NCI-H1105 (cell line): ENCODE data around the gene DNAJC5.
"Not testable (repeated sequence)": the region's sequence is repeated elsewhere in the genome, so short reads cannot be mapped to it uniquely, and the experiment has no call there.

Source experiments
- DNase-seq: peaks from one replicate; lab custom pipeline; 2025; lab: John Stamatoyannopoulos, UW

Gene DNAJC5

DNA sequence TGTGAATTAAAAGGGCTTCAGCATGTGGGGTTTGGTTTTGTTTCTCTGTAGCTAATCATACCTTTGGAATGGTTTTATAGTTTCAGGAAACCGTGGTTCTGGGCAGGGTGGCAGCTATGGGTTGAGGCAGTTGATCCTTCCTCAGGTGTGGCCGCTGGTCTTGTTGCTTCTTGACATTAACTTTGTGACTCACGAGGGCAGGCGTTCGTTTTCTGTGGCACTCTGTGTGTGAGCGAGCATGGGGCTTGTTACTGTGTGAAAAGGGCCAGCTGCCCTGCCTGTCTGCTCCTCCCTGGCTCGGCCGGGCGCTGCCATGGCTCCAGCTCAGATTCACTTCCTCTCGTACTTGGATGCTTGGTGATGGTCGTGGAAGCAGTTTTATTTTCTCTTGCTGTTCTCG is 16.2 kb downstream of the DNAJC5 start:
- DNase-seq: no peak

DNA sequence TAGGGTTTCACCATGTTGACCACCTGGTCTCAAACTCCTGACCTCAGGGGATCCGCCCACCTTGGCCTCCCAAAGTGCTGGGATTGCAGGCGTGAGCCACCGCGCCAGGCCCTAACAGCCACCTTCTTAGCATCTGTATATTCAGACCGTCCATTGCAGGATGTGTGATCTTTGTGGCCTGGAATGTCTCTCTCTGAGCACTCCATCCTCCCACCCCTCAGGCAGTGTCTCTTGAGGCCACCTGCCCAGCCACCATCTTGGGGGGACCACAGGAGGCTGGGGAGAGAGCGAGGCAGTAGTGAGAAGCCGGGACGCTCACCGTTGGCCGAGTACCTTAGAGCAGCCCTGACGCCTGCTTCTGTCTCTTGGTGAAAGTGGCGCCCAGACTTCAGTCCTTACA is 18.8 kb downstream of the DNAJC5 start:
- no peak for DNase-seq

DNA sequence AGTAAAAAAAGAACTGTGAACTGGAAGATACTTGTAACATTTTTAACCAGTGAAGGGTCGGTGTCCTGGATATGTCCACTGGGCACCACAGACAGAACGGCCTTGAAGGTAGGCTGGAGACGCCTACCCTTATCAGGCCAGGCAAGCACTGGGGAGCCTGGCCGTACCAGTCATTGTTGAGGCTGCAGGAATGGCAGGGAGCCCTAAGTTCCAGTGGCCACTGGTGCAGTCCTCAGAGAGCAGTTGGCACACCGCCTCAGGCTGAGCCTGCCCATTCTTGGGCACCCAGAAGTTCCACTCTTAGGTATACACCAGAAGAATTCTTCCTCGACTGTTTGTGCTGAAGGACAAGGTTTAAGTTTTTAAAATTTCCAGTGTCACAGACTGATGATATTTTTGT is 20.5 kb downstream of the DNAJC5 start:
- DNase-seq: no peak

DNA sequence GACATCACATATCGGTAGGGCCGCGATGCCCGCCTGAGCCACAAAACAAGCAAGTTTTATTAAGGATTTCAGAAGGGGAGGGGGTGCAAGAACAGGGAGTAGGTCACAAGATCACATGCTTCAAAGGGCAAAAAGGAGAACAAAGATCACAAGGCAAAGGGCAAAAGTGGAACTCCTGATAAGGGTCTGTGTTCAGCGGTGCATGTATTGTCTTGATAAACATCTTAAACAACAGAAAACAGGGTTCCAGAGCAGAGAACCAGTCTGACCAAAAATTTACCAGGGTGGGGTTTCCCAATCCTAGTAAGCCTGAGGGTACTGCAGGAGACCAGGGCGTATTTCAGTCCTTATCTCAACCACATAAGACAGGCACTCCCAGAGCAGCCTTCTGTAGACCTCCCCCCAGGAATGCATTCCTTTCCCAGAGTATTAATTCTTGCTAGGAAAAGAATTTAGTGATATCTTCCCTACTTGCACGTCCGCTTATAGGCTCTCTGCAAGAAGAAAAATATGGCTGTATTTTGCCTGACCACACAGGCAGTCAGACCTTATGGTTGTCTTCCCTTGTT is 21.5 kb downstream of the DNAJC5 start:
- not testable (repeated sequence) for DNase-seq

DNA sequence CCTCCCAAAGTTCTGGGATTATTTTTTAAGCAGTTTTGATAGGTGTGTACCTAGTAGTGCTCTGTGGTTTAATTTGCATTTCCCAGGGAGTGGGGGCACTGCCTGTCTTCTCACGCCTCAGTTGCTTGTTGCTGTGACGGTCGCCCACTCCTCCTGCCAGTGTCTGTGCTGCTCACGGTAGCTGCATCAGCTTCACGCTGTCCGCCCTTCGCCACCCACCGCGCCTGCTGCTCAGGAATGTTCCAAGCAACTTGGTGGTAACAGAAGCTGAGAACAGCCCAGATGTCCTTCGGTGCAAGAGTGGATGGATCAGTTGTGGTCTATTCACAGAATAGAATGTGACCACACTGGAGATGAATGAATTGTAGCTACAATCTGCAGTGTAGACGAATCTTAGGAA is 22.9 kb downstream of the DNAJC5 start:
- no peak for DNase-seq

DNA sequence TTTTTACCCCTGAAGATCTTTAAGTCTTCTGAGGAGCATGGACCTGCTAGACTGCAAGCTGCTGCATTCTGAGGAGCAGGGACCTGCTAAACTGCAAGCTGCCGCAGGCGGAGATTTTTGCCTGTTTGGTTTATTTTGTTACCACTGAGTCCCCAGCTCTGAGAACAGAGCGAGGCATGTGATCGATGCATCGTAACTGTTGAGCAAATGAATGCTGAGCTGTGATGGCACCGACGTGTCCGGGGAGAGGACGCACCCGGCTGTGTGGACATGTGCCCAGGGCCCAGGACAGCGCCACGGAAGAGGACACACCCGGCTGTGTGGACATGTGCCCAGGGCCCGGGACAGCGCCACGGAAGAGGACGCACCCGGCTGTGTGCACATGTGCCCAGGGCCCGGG is 24.2 kb downstream of the DNAJC5 start:
- DNase-seq: no peak

DNA sequence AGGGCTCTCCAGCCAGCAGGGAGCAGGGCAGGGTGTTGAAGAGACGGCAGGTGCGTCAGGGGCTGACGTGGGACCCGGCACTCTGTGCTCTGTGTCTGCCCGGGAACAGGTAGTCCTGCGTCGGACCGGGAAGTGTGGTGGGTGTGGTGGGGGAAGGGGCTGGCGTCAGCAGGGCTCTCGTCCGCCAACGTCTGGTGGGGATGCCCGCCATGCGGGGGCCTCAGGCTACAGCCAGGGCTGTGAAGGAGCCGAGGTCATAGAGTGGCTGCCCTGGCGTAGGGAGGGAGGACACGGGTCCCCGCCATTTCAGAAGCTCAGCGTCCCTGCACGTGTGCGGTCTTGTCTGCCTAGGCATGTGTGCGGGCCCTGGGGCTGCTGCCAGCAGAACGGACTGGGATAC is 25.3 kb downstream of the DNAJC5 start:
- DNase-seq: no peak

DNA sequence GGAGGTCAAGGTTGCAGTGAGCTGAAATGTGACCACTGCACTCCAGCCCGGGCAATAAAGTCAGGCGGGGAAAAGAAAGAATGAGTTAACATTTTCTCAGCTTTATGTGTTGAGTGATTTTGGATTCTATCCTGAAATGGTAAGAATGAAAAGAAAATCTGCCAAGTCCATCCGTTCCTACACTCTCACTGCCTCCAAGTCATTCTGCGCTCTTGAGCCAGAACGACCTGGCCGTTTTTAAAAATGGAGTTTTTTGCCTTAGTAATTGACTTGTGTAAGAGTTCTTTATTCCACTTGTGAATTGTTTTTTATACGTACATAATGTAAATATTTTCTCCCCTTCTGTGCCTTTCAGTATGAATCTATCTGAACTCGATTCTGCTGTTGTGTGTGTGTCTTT is 28.7 kb downstream of the DNAJC5 start:
- DNase-seq: no peak

DNA sequence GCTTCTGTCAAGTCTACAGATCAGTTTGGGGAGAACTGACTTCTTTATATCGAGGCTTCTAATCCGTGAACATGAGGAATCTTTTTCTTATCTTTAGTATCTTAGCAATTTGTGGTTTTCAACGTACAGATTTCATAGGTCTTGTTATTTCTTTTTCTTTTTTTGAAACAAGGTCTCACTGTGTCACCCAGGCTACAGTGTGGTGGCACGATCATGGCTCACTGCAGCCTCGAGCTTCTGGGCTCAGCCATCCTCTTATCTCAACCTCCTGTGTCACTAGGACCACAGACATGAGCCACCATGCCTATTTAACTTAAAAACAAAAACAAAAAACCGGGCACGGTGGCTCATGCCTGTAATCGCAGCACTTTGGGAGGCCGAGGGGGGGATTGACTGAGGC is 29.3 kb downstream of the DNAJC5 start:
- DNase-seq: no peak

DNA sequence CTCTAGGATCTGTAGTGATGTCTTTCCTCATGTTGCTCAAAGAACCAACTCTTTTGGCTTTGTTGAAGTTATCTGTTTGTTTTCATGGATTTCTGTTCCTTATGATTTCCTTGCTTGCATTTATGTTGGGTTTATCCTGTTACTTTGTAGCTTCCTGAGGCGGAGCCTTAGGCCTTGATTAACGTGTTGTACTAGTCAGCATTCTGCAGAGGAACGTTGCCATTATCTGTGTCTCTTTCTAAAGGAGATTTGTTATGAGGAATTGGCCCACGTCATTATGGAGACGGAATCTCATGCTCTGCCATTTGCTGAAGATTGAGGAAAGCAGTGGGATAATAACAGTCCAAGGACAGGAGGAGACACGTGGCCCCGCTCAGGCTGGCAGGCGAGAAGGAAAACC is 31.4 kb downstream of the DNAJC5 start:
- DNase-seq: no peak

DNA sequence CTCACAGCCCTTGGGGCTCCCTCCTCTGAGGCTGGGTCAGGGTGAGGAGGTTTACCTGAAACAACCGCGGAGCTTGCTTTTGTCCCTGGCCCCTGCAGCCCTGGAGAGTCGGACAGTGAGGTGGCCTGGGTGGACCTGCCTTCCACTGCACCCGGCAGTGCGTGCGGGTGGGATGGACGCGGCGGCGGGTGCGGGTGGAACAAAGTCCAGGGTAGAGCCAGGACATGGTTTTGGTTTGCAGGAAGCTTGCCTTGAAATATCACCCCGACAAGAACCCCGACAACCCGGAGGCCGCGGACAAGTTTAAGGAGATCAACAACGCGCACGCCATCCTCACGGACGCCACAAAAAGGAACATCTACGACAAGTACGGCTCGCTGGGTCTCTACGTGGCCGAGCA is 34.1 kb downstream of the DNAJC5 start:
- no peak for DNase-seq

DNA sequence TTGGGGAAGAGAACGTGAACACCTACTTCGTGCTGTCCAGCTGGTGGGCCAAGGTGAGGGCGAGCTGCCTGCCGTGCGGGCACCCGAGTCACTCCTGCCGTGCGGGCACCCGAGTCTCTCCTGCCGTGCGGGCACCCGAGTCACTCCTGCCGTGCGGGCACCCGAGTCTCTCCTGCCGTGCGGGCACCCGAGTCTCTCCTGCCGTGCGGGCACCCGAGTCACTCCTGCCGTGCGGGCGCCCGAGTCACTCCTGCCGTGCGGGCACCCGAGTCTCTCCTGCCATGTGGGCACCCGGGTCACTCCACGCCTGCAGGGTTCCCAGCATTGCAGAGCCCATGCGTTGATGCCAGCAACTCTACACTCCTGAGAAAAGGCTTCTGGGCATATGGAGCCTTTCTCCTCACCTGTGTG is 34.6 kb downstream of the DNAJC5 start:
- DNase-seq: not testable (repeated sequence)

DNA sequence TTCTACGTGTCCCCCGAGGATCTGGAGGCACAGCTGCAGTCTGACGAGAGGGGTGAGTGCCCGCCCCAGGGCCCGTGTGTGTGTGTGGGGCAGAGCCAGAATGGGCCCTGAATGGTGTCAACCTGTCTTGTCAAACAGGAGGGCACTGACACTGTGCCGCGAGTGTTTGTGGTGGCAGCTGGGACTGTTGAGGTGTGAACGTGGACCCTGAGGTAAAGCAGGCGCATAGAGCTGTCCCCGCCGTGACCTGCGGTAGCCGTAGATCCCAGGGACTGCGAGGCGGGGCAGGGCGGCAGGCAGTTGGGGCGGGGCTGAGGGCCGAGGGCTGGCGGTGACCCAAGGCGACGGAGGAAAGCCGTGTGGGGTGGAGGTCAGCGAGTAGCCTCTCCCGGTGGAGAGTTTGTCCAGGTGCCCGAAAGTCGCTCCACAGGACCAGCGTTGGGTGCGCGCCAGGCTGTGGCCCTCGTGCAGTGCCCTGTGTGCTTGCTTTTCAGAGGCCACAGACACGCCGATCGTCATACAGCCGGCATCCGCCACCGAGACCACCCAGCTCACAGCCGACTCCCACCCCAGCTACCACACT is 36.1 kb downstream of the DNAJC5 start:
- no peak for DNase-seq

DNA sequence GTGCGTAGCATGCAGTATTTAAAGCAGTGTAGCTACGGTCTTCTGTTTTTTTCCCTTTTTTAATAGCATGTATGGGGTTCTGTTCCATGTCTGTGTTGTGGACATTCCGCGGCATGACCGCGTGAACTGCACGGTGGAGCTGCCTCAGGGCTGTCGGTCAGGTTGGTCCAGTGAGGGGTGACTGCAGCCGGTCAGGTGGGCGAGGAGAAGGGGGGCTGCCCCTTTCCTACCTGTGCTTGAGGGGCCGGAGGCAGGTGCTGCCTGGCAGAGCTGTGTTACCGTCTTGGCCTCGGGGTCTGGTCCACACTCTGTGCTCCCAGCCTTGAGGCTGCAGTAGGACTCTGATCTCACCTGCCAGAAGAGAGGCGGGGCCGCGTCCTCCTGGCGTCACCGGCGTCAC is 36.8 kb downstream of the DNAJC5 start:
- DNase-seq: no peak

DNA sequence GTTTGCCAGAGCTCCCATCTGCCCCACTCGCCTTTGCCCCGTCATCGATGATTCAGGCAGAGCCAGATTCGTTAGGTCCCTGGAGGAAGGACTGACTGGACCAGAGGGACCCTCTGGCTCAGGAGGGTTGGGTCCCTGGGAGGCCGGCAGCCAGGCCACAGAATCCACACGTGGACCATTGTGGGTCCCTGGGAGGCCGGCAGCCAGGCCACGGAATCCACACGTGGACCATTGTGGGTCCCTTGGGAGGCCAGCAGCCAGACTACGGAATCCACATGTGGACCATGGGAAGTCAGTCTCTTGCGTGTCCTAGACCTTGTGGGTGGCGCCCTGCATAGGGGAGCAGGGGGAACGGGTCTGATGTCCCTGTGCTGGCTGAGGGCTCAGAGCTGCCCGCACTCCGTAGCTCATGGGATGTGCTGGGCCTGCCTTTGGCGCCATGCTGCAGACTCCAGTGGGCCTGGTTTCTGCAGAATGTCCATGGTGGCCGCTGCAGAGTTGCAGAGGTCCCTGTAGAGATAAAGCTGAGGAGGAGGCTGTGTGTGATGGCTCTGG is 37.8 kb downstream of the DNAJC5 start:
- DNase-seq: no peak

DNA sequence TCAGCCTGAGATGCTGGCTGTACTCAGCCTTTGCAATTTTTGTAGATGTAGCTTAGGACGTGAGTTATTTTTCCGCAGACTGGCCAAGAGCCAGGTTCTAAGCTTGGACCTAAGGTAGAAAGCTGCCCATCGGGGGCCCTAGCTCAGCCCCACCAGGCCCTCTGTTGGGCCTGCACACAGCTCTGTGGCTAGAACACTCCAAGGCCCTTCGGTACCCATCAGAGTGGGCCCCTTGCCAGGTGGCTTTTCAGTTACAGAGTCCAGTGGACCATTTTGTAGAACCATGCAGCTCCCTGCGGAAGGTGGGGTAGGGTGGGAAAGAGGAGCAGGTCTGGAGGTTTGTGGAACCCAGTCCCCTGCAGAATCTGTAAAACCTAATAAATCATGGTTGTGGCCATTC is 38.7 kb downstream of the DNAJC5 start:
- no peak for DNase-seq

DNA sequence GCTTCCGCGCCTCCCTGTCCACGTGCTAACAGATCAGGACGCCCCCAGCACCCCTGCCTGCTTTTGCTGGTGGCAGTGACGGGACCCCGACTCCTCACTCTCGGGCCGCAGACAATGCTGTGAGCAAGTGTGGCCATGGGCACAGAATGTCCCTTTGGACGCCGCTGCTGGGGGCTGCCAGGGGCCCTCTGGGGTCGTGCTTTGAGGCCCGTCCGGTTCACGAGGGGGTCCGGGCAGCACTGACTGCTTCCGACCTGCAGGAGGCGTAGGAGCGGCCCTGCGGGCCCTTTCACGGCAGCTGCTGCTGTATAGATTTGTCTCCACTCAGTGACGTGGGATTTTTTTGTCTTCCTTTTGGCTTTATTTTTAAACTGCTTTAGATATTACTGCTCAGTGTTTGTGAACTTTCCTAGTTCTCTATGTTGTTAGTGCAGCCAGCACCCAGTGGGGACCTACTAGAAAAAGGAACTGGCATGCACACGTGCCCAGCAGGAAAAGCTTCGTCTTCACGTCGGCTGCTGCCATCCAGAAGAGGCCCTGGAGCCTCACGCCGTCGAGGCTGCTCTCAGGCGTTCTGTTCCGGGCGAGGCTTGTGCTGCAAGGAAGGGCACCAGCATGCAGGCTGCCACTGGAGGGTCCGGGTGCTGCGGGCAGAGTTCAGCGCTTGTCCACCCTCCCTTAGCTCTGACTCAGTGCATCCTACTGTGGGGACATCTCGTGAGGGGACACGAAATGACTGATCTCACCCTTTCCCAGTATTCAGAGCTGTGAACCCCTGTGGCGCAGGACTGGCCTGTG is 39.5 kb downstream of the DNAJC5 start:
- DNase-seq: no peak

DNA sequence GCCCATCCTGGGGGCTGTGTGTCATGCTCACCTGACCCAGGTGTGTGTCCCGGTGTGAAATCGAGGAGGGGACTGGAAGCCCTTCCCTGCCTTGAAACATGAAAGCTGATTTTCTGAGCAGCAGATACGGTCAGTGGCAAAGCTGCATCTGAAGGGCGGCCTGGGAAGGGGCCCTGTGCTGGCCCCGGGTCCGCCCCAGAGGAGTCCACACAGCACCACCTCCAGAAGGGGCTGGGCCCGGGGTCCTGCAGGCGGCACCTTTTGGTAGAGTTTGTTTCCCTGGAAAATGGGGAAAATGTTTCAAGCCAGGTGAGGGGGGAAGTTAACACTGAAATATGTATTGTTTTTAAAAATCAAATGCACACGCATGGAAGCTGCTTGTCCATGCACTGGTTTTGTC is 40.5 kb downstream of the DNAJC5 start:
- no peak for DNase-seq

DNA sequence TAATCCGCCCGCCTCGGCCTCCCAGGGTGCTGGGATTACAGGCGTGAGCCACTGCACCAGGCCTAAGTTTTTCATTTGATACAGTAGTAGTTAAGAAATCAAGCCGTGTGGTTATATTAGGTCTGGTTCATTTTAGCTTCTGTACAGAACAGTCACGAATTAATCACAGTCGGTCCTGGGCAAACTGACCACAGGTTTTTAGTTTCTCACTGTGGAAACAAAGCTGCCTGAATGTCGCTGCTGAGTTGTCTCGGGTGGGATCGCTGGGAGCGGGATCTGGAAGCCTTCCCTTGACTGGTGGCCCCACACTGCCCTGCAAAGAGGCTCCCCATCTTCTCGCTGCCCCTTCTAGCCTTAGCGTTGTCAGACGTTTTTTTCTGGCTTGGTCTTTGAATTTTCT is 42.7 kb downstream of the DNAJC5 start:
- no peak for DNase-seq

DNA sequence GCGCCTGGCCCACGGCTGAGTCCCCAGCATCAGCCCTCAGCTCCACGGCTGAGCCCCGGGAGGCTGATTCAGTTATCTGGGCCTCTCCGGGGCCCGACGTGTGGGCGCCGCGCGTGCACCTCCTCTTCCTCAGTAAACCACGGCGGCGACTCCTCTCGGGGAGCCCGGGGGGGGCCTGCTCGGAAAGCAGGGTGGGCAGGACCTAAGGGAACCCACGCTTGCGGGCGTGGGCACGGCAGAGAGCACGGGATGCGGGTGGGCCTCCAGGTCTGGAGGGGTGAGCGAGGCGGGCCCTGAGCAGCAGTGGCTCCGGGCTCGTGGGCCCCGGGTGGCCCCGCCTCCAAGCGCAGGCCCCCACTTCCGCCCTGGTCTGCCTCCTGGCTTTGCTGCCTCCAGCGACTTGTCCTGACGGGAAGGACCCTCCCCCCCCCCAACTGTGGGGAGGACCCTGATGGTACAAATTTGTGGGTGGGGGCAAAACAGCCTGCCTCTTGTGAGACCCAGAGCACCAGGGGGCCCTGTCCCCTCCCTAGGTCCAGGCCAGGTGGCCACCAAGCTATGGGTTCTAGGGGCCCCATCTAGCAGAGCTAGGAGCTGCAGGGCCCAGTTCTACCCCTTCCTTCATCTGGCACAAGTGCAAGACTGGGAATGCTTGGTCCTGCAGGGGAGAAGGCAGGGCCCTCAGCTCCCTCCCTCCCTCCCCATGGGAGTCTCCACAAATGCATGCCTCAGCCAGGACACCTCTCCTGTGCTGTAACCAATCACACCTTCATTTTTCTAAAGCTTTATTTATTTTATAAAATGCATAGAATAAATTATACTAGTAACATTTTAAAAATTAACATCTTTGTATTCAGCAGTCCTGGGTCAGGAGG is 44.4 kb downstream of the DNAJC5 start:
- no peak for DNase-seq

DNA sequence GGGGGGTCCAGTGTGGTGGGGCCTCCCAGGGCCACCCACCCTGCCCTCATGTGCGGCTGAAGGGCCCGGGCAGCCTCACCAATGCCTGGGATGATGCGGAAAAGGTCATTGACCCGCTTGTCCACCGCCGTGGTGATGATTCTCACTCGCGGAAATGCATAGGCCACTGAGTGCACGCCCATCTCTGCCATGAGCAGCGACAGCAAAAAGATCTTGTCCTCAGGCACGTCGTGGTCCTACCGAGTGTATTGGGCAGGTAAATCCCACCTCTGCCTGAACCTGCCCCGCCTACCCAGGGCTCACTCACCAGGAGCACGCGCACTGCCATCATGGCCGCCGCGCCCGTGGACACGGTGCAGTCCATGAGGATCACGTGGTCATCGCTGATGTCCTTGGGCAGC is 45.1 kb downstream of the DNAJC5 start:
- DNase-seq: no peak

DNA sequence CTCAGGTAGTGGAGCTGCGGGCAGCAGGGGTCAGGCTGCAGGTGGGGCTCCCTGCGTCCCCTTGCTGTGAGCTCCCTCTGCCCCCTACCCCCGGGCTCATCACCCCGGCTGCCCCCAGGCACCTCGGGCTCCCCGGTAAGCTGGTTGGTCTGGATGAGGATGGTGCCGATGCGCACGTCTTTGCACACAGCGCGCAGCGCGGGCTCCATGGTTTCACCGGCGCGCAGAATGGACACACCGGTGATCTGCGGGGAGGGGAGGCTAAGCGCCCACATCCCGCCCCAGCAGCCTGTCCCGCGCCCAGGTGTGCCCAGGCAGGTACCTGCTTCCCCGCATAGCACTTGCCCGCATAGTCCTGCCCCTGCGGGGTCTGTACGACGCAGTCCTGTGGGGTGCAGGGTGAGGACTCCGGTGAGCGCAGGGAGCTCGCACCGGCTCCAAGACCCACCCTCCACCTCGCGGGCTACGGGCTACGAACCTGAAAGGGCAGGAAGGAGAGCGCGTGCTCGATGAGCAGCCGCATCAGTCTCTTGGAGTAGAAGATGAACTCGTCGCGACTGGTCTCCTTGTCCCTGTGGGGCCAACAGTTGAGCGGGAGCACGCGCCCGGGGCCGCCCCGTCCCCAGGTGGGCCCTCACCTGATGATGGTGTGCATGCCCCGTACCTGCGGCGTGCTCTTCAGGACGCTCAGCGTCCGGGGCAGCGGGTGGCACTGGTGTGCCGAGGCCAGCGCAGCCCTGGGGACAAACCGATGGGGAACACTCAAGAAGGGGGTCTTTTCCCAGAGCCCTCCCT is 45.7 kb downstream of the DNAJC5 start:
- no peak for DNase-seq
